Endometrium (tissue), 2 donors: Measurements from ENCODE around the gene SVOP.
"Not testable (repeated sequence)": the region's sequence is repeated elsewhere in the genome, so short reads cannot be mapped to it uniquely, and the experiment has no call there.

Experiments
- FAIRE-seq: peaks from 2 replicates; lab custom pipeline; 2012; peaks lifted over from hg19 to GRCh38; lab: Jason Lieb, UNC
- donor health status: control.
- donor health status: control.

Gene SVOP

GRCh38 chr12:108886873-108887629, 133.8 kb downstream of the SVOP start:
- FAIRE-seq: no peak

DNA sequence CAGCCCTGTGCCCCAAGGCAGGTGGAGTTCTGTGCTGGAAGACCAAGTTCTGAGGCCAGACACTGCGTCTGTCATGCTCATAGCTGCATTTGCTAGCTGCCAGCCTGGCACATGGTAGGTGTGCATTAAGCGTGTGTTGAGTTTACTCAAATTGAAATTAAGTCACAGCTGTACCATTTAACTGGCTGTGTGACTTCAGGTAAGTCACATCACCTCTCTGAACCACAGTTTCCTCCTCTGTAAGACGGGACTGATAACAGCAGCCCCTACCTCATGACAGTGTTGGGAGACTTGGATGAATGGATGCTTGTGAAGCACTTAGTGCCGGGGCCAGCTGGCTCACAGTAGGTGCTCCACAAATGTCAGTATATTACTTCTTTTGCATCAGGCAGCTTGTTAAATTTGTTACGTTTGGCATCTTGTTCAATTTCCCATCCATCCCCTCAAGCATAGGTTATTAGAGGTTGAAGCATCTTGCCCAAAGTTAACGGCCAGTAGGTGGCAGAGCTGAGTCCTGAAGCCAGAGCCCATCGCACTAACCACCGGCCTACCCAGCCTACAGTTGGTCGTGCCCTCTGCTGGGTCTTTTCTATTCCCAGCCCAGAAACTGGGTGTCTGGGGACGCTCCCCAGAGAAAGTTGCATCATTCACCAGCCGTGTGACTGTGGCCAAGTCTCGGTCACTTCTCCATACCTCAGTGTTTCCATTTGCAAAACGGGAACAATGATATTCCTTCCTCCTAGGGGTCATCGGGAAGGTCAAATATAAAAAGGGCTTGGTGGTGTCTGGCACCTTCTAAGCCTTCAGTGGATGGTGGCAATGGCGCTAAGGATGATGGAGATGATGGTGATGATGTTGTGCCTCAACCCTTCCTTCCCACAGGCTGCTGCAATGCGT, 136.5 kb downstream of the SVOP start:
- FAIRE-seq: no peak

DNA sequence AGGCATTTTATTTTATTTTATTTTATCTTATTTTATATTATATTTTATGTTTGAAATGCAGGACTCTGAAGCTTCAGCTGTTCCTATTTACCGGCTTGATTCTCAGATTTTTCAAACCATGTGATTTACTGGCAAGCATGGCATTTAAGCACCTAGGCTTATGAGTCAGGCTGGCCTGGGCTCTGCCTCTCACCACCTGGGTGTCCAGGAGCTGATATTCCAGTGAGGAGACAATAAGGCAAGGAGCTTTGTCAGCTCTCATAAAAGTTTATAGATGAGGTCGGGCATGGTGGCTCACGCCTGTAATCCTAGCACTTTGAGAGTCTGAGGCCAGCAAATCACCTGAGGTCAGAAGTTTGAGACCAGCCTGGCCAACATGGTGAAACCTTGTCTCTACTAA, 138.9 kb downstream of the SVOP start:
- no peak for FAIRE-seq

GRCh38 chr12:108879615-108880254, 141.1 kb downstream of the SVOP start, which contains the start of gene DAO:
Gene DAO (plus strand): TSS chr12:108880092. CDS start chr12:108885007, 4,915 bp downstream.
- FAIRE-seq: no peak

- FAIRE-seq: no peak
These were observed 144.3 kb downstream of the SVOP start for GRCh38 chr12:108876550-108876949.

DNA sequence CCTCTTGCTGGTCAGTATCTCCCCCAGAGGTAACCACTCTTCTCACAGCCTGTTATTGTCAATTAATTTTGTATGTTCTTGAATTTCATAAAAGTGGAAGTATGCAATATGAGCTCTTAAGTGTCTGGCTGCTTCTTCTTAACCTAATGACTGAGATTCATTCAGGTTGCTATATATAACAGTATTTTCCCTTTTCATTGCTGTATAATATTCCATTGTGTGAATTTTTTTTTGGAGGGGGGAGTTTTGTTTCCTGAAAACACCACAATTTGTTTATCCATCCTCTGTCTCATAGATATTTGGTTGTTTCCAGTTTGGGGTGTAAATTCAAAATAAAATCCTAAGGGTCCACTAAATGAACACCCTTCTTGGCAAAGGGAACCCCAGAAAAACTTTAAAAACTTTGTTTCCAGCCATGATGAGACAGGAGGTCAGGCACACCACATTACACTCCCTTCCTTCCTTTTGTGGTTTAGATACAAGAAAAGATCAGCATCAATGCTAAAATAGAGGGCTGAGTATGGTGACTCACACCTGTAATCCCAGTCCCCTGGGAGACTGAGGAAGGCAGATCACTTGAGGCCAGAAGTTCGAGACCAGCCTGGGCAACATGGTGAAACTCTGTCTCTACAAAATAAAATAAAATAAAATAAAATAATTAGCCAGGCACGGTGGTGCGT, 145.0 kb downstream of the SVOP start:
- FAIRE-seq: no peak

DNA sequence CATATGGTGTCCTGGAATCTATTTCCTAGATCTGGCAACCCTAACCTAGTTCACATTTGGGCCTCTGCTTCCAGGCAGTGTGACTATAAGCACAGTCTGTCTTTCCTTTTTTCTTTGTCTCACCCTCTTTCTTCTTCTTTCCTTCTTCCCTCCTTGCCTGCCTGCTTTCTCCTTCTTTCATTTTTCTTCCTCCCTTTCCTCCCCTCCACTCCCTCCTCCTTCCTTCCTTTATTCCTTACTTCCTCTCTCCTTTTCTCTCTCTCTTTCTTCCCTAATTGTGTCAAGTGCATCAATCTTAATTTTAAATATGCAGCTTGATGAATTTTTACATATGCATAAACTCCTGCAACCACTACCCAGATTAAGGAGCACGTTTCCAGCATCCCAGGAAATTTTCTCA, 145.6 kb downstream of the SVOP start:
- no peak for FAIRE-seq

DNA sequence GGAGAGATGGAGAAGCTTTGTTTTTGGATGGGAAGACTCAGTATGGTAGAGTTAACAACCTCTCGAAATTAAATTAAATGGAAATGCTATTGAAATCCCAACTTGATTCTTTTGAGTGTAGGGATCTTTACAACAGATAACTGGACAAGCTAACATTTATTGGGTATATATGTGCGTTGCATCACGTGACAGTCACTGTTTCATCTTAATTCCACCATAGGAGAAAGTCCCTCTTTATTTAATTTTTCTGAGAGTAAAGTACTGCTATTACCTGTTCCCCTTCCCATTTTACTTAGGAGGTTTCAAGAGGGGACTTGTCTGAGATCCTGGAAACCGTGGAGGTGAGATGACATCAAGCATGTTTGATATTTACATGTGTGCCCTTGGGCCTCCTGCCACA, 152.1 kb downstream of the SVOP start:
- FAIRE-seq: no peak

DNA sequence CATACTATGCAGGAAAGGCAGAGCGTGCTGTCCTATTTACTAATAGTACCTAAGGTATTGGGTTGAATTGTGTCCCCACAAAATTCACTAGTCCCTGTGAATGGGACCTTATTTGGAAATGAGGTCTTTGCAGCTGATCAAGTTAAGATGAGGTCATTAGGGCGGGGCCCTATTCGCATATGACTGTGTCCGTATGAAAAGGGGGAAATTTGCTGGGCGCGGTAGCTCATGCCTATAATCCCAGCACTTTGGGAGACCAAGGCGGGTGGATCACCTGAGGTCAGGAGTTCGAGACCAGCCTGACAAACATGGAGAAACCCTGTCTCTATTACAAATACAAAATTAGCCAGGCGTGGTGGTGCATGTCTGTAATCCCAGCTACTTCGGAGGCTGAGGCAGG, 154.8 kb downstream of the SVOP start:
- not testable (repeated sequence) for FAIRE-seq

DNA sequence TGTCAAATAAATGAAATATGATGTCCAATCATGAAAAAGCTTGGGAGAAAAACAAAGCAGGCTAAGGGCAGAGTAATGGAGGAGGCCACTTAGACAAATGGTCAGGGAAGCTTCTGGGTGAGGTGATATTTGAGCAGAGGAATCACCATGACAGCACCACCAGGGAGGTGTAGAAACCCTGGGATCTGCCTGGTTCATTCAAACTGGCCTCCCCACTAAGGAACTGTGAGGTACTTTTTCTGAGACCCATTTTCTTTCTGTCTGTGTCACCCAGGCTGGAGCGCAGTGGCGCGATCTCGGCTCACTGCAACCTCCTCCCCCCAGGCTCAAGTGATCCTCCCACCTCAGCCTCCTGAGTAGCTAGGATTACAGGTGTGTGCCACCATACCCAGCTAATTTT, 155.7 kb downstream of the SVOP start:
- FAIRE-seq: no peak

DNA sequence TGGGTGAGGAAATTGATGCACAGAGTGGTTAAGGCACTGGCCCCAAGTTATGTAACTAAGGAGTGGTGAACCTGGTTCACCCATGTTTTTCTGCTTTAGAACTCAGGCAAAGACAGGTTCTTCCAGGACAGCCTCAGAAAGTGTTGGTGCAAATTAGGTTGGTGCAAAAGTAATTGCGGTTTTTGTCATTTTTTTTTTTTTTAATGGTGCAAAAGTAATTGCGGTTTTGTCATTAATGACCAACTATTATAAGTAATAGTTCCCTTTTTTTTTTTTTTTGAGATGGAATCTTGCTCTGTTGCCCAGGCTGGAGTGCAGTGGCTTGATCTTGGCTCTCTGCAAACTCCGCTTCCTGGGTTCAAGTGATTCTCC, 158.3 kb downstream of the SVOP start:
- no peak for FAIRE-seq

GRCh38 chr12:108861878-108862587, 158.8 kb downstream of the SVOP start:
- no peak for FAIRE-seq

GRCh38 chr12:108860443-108860842, 160.4 kb downstream of the SVOP start:
- no peak for FAIRE-seq

GRCh38 chr12:108859923-108860291, 161.0 kb downstream of the SVOP start:
- FAIRE-seq: no peak

GRCh38 chr12:108859141-108859922, 161.5 kb downstream of the SVOP start:
- FAIRE-seq: not testable (repeated sequence)

- FAIRE-seq: no peak
These were observed 162.4 kb downstream of the SVOP start for GRCh38 chr12:108858311-108859074.
